PC-9 (cell line): ENCODE measurements around the gene PTPRR. TPM values are rescaled to one million over a fixed set of nuclear protein-coding genes. Genes with fewer than 3 reads are reported as not detected.

Experiments
- BruUV-seq: library from RNA; stranded (reverse); fragments of 400-500 nt; replicated peaks from 2 replicates; lab custom pipeline; 2021; lab: Mats Ljungman, UMichigan
- CTCF ChIA-PET: fragments of 300-600 bp; sonication (Branson Sonifier 250); formaldehyde crosslinking; loops from one replicate; lab custom pipeline; 2022; ENCODE audit warnings: antibody characterized with exemption; lab: Charles Lee
- POLR2A ChIA-PET: fragments of 300-600 bp; sonication (Branson Sonifier 250); formaldehyde crosslinking; loops from one replicate; lab custom pipeline; 2022; ENCODE audit warnings: antibody characterized with exemption; ENCODE audit not compliant: unreplicated experiment; lab: Charles Lee
- DNase-seq, 2 experiments: peaks; one replicate each; pipeline versions ENCODE4 v3.0.0 to v3.0.0-alpha.2; 2015 to 2022; ENCODE audit warnings: mixed read lengths in 1 of 2
- H2AFZ ChIP-seq: fragments of 200-600 bp; sonication (generic); 2 replicates; pipeline ENCODE4 v1.8.1; 2017; ENCODE audit warnings: antibody characterized with exemption
- H3F3A ChIP-seq: fragments of 200-600 bp; sonication (generic); 2 replicates; pipeline ENCODE4 v1.8.1; 2017; ENCODE audit warnings: antibody characterized with exemption, mild to moderate bottlenecking, low read depth; ENCODE audit not compliant: insufficient read depth
- H3K27ac ChIP-seq: fragments of 200-600 bp; sonication (generic); 2 replicates; pipeline ENCODE4 v1.6.1; 2016; ENCODE audit warnings: mixed run types
- H3K27me3 ChIP-seq: fragments of 200-600 bp; sonication (generic); 2 replicates; pipeline ENCODE4 v1.6.1; 2016; ENCODE audit warnings: low read depth, mixed run types; ENCODE audit not compliant: insufficient read depth
- H3K36me3 ChIP-seq: fragments of 200-600 bp; sonication (generic); 2 replicates; pipeline ENCODE4 v1.6.1; 2016; ENCODE audit warnings: low read depth, mixed run types
- H3K4me1 ChIP-seq: fragments of 200-600 bp; sonication (generic); replicated peaks from 2 replicates; pipeline ENCODE4 v1.6.1; 2016; ENCODE audit warnings: mixed run types; ENCODE audit not compliant: insufficient read depth
- H3K4me2 ChIP-seq: fragments of 200-600 bp; sonication (generic); 2 replicates; pipeline ENCODE4 v1.6.1; 2017; ENCODE audit warnings: mixed run types
- H3K4me3 ChIP-seq: fragments of 200-600 bp; sonication (generic); 2 replicates; pipeline ENCODE4 v1.6.1; 2016; ENCODE audit warnings: mixed run types
- H3K79me2 ChIP-seq: fragments of 200-600 bp; sonication (generic); 2 replicates; pipeline ENCODE4 v1.6.1; 2017; ENCODE audit warnings: low read depth, mixed run types
- H3K9me2 ChIP-seq: fragments of 200-600 bp; sonication (generic); 2 replicates; pipeline ENCODE4 v1.8.1; 2017; ENCODE audit warnings: mild to moderate bottlenecking; ENCODE audit not compliant: insufficient read depth
- H3K9me3 ChIP-seq: fragments of 200-600 bp; sonication (generic); 2 replicates; pipeline ENCODE4 v1.8.1; 2016; ENCODE audit warnings: low read depth; ENCODE audit not compliant: insufficient read depth
- H4K20me1 ChIP-seq: fragments of 200-600 bp; sonication (generic); 2 replicates; pipeline ENCODE4 v1.8.1; 2017; ENCODE audit not compliant: insufficient read depth
- EZH2 ChIP-seq: fragments of 200-600 bp; sonication (generic); IDR thresholded peaks from 2 replicates; pipeline ENCODE4 v1.8.0; 2017; ENCODE audit warnings: antibody characterized with exemption, low read depth
- intact Hi-C: fragments of 100-400 bp; cut with micrococcal nuclease; formaldehyde crosslinking; loops from one replicate; pipeline ENCODE4 v1.10.0; 2022; ENCODE audit not compliant: unreplicated experiment
- total RNA-seq: library from RNA; stranded (reverse); gene quantifications from 2 replicates; pipeline ENCODE4 v1.2.3, GENCODE V29; 2021
- TF ChIP-seq, protein P1 (sequence below): fragments of 200-600 bp; sonication (generic); conservative IDR thresholded peaks from 2 replicates; pipeline ENCODE4 v1.6.1; 2017; ENCODE audit warnings: mixed run types, antibody characterized with exemption, mild to moderate bottlenecking, moderate library complexity

The PTPRR gene
- total RNA-seq, 1 experiment from 2014 or later = 12.2 TPM

DNA sequence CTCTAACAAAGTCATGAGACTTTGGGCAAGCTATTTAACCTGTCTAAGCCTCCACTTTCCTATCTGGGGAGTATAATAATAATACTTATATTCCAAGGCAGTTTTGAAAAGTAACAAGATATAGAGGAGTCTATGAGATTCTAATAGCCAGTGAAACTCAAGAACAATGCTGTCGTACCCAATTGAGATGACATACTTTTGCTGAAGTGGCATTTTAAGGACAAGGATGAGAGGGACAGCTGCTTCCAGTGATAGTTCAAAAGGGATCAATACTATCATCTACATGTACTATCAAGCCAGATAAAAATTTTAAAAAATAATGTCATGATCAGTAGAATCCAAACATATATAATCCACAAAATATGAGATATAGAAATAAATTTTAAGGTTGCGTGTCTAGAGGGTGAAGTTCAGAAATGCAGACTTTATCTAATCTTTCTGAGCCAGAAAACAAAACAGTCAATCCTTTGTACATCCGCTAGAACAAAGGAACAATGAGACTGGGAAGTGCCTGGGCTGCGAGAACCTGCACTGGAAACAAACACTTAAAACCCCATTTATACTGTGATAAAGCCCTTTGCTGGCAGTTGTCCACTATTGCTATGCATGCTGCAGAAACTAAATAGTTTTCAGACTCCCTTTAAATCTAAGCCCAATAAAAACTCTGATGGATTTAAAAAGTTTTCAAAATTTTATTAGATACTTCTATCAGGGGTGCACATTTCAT lies 321.9 kb downstream of the PTPRR start:
- Histone ChIP-seq H3K4me2 (no peak overlapping the region), H3K27ac (no peak overlapping the region), H4K20me1 (no peaks in the 10 kb centered on the region), H3K9me3 (no peaks in the 10 kb centered on the region), H3K9me2 (no peaks in the 10 kb centered on the region), H2AFZ (no peak overlapping the region), H3F3A (no peaks in the 10 kb centered on the region), H3K36me3 (no peaks in the 10 kb centered on the region), H3K4me1 (0 out of 2 replicates have a peak, but pooled peaks cover 5% of the 10 kb centered on the region), H3K27me3 (no peaks in the 10 kb centered on the region), H3K79me2 (no peaks in the 10 kb centered on the region), H3K4me3 (no peak overlapping the region)
- POLR2A ChIA-PET = no interaction called here
- no peak for DNase-seq
- intact Hi-C loops = no loop called here
- CTCF ChIA-PET = no interaction called here
- no TSS peak for BruUV-seq
- no peak for TF ChIP-seq EZH2
- TF ChIP-seq, protein P1, sequence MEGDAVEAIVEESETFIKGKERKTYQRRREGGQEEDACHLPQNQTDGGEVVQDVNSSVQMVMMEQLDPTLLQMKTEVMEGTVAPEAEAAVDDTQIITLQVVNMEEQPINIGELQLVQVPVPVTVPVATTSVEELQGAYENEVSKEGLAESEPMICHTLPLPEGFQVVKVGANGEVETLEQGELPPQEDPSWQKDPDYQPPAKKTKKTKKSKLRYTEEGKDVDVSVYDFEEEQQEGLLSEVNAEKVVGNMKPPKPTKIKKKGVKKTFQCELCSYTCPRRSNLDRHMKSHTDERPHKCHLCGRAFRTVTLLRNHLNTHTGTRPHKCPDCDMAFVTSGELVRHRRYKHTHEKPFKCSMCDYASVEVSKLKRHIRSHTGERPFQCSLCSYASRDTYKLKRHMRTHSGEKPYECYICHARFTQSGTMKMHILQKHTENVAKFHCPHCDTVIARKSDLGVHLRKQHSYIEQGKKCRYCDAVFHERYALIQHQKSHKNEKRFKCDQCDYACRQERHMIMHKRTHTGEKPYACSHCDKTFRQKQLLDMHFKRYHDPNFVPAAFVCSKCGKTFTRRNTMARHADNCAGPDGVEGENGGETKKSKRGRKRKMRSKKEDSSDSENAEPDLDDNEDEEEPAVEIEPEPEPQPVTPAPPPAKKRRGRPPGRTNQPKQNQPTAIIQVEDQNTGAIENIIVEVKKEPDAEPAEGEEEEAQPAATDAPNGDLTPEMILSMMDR = no peak

DNA sequence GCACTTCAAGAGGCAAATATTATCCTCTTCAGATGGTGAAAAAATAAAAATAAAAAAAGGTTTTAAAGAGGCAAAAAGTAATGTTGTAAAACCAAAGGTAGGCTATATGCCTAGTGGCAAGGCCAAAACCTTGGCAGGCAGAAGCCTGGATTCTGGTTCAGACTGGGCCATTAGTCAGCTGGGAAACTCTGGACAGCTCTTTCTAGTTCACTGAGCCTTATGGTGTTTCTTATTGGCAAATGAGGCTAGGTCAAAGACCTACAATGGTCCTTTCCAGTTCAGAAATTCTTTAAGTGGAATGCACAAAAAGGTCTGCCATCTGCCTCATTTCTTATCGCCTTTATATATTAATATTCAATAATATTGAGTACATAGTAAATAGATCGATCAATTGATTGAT lies 327.9 kb downstream of the PTPRR start:
- no peak overlapping the region for H2AFZ ChIP-seq
- ChIA-PET CTCF (no interaction called here), POLR2A (no interaction called here)
- intact Hi-C loops = no loop called here
- no peaks in the 10 kb centered on the region for H3K4me1 ChIP-seq
- H3K79me2 ChIP-seq = no peaks in the 10 kb centered on the region
- TF ChIP-seq, protein P1 = no peak
- no peak for TF ChIP-seq EZH2
- H3K4me2 ChIP-seq = no peak overlapping the region
- no peaks in the 10 kb centered on the region for H3K9me2 ChIP-seq
- no TSS peak for BruUV-seq
- H4K20me1 ChIP-seq = no peaks in the 10 kb centered on the region
- H3K36me3 ChIP-seq = no peaks in the 10 kb centered on the region
- no peak for DNase-seq
- H3K9me3 ChIP-seq = no peaks in the 10 kb centered on the region
- no peak overlapping the region for H3K4me3 ChIP-seq
- no peaks in the 10 kb centered on the region for H3F3A ChIP-seq
- H3K27ac ChIP-seq = no peak overlapping the region
- H3K27me3 ChIP-seq = no peaks in the 10 kb centered on the region

DNA sequence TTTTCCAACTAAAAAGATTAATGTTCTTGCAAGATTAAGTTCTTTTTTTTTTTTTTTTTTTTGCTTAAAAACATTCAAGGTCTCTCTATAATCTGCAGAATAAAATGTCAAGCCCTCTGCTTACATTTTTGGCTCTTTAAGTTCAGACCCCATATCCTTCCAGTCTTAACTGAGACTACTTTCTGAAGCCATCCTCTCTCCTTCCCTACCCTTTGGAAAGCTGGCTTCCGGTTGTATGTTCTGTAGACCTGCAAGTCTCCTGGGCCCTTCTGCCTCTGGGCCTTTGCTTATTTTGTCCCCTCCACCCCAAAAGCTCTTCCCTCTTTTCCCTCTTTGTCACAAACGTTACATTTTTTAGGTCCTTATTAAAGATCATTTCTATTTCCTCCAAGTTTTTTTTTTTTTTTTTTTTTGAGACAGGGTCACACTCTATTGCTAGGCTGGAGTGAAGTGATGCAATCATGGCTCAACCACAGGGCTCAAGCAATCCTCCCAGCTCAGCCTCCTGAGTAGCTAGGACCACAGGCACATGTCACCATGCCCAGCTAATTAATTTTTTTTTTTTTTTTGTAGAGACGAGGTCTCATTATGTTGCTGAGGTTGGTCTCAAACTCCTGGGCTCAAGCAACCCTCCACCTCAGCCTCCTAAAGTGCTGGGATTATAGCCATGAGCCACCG lies 329.9 kb downstream of the PTPRR start:
- CTCF ChIA-PET = interaction anchor here (0.6 to 0.7 kb wide), 2 partner anchors 1312 to 1447 kb away, joined by 3 to 4 read pairs; no protein-coding TSS in a partner anchor
- Histone ChIP-seq H3K36me3 (no peaks in the 10 kb centered on the region), H3K27ac (no peak overlapping the region), H3K4me2 (no peak overlapping the region), H4K20me1 (no peaks in the 10 kb centered on the region), H3K4me1 (no peaks in the 10 kb centered on the region), H3K9me3 (no peaks in the 10 kb centered on the region), H3F3A (no peaks in the 10 kb centered on the region), H2AFZ (no peak overlapping the region), H3K79me2 (no peaks in the 10 kb centered on the region), H3K9me2 (no peaks in the 10 kb centered on the region), H3K27me3 (no peaks in the 10 kb centered on the region), H3K4me3 (no peak overlapping the region)
- no peak for TF ChIP-seq EZH2
- TF ChIP-seq, protein P1 = no peak
- intact Hi-C loops = loop anchor here (1.0 kb wide), 2 partner anchors 129 to 259 kb away; no protein-coding TSS in a partner anchor
- POLR2A ChIA-PET = interaction anchor here (0.7 kb wide), 1 partner anchor 995 kb away, joined by 8 read pairs; no protein-coding TSS in a partner anchor
- BruUV-seq = no TSS peak
- no peak for DNase-seq
